Islet precursor cell (in vitro differentiated cells): ENCODE measurements around the gene TIMM17A.
"Not testable (repeated sequence)": the region's sequence is repeated elsewhere in the genome, so short reads cannot be mapped to it uniquely, and the experiment has no call there.

Source experiments
- DNase-seq: peaks from one replicate; pipeline ENCODE4 v3.0.0-alpha.2; 2018

Gene TIMM17A

GRCh38 chr1:201955009-201955728 lies at the start of gene TIMM17A:
TSS of gene TIMM17A (plus strand) at chr1:201955503. CDS start at chr1:201955527, 24 bp downstream.
- DNase-seq, result peak; percentile 100

DNA sequence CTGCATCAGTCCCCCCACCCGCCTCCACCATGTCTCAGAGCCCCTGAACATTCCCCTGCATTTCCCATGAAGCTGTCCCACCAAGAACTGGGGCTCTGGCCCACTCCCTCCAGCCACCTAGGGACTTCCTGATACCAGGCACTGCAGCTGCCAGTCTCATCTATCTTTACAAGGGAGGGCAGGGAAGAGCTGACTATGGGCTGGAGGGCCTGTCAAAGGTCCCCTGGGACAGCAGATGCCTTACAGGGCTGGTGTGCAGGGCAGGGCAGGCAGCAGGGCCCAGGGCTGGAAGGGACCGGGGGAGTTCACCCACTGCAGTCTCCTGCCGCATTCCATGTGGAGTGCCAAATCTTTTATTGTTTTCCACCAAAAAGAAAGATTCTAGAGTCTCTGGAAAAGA lies 49.0 kb upstream of the TIMM17A start:
- DNase-seq, result no peak

DNA sequence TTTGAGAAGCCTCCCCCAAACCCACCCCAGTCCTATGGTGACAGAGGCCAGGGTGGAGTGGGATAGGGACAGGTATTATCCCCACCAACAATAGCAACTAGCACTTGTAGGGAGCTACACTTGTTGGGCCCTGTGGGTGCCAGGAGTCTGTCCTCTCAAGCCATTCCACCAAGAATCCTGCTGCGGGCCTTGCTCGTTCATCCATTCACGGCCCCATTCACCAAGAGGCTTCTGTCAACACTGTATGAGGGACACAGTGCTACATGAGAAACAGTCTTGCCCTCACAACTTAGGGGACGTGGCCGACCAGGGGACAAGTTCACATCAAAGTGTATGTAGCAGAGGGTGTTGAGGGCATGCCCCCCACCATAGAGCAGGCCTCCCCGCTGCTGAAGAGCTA lies 47.7 kb upstream of the TIMM17A start:
- DNase-seq, result no peak

- no peak for DNase-seq
Measured at GRCh38 chr1:201911826-201912571, 43.3 kb upstream of the TIMM17A start.

GRCh38 chr1:201912832-201913231 lies 42.5 kb upstream of the TIMM17A start:
- DNase-seq, result peak; percentile 74

- DNase-seq, result no peak
Measured at GRCh38 chr1:201914456-201915235, 40.7 kb upstream of the TIMM17A start.

DNA sequence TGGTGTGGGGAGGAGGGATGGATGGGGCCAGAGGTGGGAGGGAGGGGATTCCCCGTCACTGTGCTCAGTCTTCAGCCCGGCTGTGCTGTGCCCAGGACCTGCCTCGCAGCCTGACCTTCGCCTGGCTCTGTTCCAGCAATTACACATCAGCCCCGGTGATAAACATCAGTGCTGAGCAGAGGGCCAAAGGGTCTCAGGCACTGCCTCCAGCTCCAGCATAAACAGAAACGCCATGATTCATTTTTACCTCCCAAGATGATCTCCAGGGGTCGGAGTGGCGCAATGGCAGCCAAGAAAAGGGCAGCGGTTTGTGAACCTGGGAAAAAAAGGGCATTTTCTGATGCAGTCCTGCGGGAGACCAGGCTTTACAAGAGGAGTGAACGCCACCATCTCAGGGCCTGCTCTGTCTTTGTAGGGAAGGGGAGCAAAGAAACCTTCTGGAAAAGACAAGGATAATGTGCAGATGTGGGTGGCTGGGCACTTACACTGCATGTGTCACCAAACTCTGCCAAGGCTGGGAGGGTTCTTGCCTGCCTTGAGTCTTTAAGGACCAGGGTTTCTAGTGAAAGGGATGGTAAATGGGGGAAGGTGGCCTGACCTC lies 38.6 kb upstream of the TIMM17A start:
- peak; percentile 69 for DNase-seq

DNA sequence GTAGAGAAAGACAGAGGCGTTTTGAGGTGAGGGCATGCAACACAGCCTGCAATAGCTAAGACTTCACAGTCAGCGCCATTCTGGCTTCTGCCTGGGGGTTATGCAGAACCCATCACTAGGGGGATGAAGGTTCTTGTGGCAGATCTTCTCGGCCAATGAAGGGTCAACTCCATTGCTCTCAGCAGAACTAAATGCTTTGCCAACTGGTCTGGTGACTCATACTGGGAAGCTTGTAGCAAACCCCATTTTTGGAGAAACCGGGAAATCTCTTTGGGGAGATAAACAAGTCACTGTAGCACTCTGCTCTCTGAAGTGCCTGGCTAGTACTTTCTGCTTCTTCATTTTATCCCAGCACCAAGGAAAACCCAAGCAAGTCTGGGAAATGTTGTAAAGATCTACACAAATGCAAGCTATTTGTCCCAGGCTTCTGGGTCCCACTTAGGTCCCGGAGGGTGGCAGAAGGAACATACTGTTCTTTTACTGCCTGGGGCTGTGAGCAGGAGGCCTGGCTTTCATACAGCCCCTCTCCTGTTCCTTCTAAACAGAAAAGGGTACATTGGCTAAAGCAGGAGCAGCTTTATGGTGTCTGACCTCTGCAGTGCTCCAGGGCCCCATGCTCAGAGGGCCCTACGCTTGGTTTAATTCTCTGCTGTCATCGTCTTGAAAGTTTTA lies 37.8 kb upstream of the TIMM17A start:
- no peak for DNase-seq

DNA sequence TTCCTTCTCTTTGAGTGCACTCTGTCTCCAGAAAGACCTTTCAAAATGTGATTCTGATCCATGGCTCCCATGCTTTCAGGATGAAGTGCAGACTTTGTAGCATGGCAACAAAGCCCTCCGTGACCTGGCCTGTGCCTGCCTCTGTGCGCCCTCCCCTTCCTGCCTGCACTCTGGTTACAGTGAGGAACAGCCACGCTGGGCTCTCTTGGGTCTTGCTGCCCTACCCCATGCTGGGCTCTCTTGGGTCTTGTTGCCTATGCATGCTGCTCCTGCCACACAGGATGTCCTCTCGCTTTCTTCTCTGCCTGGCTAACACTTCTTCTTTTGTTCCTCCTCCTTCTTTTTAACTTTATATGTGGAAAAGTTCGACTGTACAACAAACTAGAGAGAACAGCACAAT lies 37.0 kb upstream of the TIMM17A start:
- no peak for DNase-seq

- DNase-seq, result no peak
Measured at GRCh38 chr1:201921952-201922558, 33.2 kb upstream of the TIMM17A start.

DNA sequence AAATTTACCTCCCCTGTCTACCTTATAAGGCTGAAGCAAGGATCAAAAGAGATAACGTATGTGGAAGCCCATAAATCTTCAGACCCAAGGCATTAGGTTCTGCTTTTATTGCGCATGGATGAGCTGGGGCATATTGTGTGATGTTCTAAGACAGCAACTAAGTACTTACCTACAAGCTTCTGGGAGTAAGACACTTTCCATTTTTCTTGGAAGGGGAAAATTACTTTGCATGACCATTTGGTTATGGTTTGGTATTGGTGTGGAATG lies 30.1 kb upstream of the TIMM17A start:
- DNase-seq, result no peak

DNA sequence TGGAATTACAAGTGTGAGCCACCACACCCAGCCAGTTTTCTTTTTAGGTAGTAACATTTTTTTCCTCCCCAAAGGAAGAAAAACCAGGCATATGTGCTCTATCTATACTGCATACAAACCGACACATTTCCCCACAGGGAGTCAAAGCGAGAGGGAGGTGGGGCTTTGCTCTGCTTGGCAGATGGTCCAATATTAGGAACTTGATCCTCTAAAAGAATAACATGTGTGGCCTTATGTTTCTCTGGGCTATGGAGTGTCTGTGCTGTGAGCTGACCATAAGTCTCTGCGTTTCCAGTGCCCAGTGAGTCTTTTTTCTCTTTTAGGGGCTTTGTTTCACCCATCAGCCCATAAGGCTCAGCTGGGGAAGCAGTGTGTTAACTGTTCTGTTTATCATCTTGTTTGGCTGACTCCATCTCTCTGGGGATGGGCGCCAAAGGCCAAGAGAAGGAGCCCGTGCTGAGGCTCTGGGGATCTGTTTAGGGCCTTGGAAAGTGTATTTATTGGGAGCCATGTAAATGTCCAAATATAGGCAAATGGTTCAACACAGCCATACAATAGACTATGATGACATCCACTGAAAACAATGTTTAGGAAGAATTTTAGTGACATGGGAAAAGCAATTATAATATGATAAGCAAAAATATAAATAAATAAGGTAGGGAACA lies 29.2 kb upstream of the TIMM17A start:
- no peak for DNase-seq

- DNase-seq, result no peak
Measured at GRCh38 chr1:201928266-201928665, 27.0 kb upstream of the TIMM17A start.

DNA sequence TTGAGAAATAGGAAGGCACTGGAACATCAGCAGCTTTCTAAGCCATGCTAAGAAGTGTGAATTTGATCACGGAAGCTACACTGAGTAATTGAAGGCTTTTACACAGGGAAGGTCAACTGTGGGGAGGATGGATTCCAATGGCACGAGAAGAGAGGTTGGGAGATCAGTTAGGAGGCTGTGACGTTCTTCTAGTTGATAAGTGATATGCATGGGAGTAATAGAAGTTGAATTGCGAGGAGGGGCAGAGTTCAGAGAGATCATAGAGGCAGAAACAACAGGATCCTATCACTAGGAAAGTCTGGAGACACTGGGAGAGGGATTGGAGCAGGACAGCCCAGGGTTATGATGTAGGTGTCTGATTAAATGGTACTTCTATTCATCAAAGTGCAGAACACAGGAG lies 25.2 kb upstream of the TIMM17A start:
- DNase-seq, result no peak

DNA sequence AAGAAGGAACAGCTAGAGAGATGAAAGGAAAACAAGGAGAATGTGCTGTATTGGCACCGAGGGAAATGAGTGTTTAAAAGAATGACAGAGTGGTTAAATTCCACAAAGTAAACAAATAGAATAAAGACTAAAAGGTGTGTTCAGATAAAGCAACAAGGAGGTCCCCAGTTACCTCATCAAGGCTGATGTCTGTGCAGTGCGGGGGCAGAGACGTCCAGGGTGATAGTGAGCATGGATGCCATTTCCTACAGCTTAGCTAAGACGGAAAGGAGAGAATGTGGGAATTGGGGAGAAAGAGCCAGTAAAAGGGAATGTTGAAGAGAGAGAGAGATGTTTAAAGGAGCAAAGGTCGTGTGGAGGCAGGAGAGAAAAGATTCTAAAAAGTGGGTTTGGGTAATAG lies 24.5 kb upstream of the TIMM17A start:
- DNase-seq, result no peak

GRCh38 chr1:201933840-201934430 lies 21.4 kb upstream of the TIMM17A start:
- no peak for DNase-seq

- no peak for DNase-seq
Measured at GRCh38 chr1:201937624-201938213, 17.6 kb upstream of the TIMM17A start.

- peak; percentile 70 for DNase-seq
Measured at GRCh38 chr1:201938440-201939035, 16.8 kb upstream of the TIMM17A start.

DNA sequence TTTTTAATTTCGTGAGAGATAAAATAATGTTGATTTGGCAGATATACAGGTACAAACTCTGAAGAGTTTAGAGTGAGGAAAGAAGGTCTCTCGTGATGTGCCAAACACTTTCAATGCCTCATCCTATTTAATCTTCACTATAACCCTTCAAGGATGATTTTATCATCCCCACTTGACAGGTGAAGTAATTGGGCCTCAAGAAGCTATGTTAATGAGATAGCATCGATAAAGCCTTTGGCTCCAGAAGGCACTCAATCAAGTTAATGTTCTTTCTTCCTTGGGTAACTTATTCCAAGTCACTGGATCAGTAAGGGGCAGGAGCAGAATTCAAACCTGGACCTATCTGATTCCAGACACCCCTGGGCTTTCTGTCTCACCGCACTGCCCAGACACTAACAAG lies 16.2 kb upstream of the TIMM17A start:
- no peak for DNase-seq

DNA sequence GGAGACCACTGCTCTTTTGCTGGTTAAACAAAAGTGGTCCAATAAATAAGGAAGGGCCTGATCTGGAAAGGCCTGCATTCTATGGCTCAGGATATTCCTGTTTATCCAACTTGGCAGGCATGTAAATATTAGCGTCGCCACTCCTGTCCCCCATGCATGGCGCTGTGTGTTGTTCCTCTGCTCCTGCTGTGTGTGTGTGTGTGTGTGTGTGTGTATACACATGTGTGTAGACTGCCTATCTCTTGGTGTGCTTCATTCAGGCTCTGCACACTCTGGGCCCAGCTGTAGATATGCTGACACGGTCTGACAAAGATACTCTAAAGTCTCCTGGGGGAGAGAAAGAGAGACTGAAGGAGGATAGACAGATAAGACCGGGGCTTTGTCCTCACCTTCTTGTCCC lies 15.7 kb upstream of the TIMM17A start:
- DNase-seq, result no peak

DNA sequence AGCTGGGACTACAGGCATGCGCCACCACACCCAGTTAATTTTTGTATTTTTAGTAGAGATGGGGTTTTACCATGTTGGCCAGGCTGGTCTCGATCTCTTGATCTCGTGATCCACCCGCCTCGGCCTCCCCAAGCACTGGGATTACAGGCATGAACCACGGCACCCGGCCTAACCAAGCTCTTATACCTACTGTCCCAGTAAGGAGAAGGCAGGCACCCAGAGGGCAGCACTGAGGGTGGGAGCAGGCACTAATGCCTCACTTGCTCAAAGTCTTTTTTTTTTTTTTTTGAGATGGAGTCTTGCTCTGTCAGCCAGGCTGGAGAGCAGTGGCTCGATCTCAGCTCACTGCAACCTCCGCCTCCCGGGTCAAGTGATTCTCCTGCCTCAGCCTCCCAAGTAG lies 15.0 kb upstream of the TIMM17A start:
- DNase-seq, result not testable (repeated sequence)
